ENCODE results near the gene UFSP1.

The UFSP1 gene

DNA sequence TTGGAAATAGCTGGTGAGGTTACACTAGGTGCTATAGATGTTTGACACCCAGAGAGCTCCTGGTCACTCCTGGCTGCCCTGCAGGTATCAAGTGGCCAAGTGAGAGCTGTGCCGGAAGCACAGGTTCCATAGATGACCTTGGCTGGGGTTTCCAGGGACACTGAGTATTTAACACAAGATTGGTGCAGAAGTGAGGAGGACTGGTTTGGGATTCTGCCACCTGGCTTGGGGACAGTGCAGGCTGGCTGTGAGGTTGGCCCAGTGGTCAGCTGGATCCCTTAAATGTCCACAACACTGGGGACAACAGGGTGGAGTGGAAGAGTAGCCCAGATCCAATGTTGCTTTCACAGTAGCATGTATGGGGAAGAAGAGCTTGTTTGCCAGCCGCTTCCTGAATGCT lies 11.5 kb upstream of the UFSP1 start:
- Histone ChIP-seq H3K9ac (ENCODE audit: insufficient read length, low read depth) (no peak overlapping the region), H3K4me1 (ENCODE audit: insufficient read depth, insufficient read length) (peaks cover 5% of the 10 kb centered on the region), H3K27me3 (ENCODE audit: insufficient read depth, insufficient read length) (peaks cover 8% of the 10 kb centered on the region), H3K9me3 (ENCODE audit: insufficient read depth, low read length) (no peaks in the 10 kb centered on the region), H3K4me3 (ENCODE audit: insufficient read length, low read depth) (no peak overlapping the region), H3K36me3 (ENCODE audit: insufficient read depth, insufficient read length, low read length) (no peaks in the 10 kb centered on the region)
- no peak for DNase-seq (ENCODE audit: low read depth, low spot score)
- TF ChIP-seq SUZ12 (IDR thresholded peaks at IDR 0.05; ENCODE audit: extremely low read depth, insufficient read depth, insufficient read length) (no peak), ZNF274 (IDR thresholded peaks at IDR 0.05; ENCODE audit: low read depth, low read length) (no peak), YY1 (IDR thresholded peaks at IDR 0.05; ENCODE audit: insufficient read depth, insufficient read length) (no peak)

DNA sequence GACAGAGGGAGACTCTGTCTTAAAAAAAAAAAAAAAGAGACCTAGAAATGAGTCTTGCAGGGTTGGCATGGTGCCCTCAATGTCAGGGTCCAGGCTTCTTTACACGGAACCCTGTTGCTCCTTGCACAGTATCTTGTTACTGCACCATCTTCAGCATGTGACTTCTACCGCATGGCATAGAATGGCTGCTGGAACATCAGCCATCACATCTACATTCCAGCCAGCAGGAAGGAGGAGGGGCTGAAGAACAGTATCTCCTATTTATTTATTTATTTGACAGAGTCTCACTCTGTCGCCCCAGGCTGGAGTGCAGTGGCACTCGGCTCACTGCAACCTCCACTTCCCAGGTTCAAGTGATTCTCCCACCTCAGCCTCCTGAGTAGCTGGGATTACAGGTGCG lies 9.9 kb upstream of the UFSP1 start:
- no peak for DNase-seq (ENCODE audit: low read depth, low spot score)
- no peaks in the 10 kb centered on the region for H3K9me3 ChIP-seq (ENCODE audit: insufficient read depth, low read length)
- H3K4me1 ChIP-seq (ENCODE audit: insufficient read depth, insufficient read length) = peaks cover 5% of the 10 kb centered on the region
- no peak overlapping the region for H3K9ac ChIP-seq (ENCODE audit: insufficient read length, low read depth)
- peaks cover 9% of the 10 kb centered on the region for H3K27me3 ChIP-seq (ENCODE audit: insufficient read depth, insufficient read length)
- TF ChIP-seq SUZ12 (IDR thresholded peaks at IDR 0.05; ENCODE audit: extremely low read depth, insufficient read depth, insufficient read length) = no peak
- TF ChIP-seq YY1 (IDR thresholded peaks at IDR 0.05; ENCODE audit: insufficient read depth, insufficient read length) = no peak
- TF ChIP-seq ZNF274 (IDR thresholded peaks at IDR 0.05; ENCODE audit: low read depth, low read length) = no peak
- no peaks in the 10 kb centered on the region for H3K36me3 ChIP-seq (ENCODE audit: insufficient read depth, insufficient read length, low read length)
- H3K4me3 ChIP-seq (ENCODE audit: insufficient read length, low read depth) = no peak overlapping the region

GRCh38 chr7:100897772-100898454 lies 8.4 kb upstream of the UFSP1 start:
- no peaks in the 10 kb centered on the region for H3K9me3 ChIP-seq (ENCODE audit: insufficient read depth, low read length)
- no peak for DNase-seq (ENCODE audit: low read depth, low spot score)

GRCh38 chr7:100896732-100897608 lies 7.5 kb upstream of the UFSP1 start:
- H3K9me3 ChIP-seq (ENCODE audit: insufficient read depth, low read length) = no peaks in the 10 kb centered on the region
- H3K9ac ChIP-seq (ENCODE audit: insufficient read length, low read depth) = peak overlapping the region; percentile 67
- peaks cover 15% of the 10 kb centered on the region for H3K36me3 ChIP-seq (ENCODE audit: insufficient read depth, insufficient read length, low read length)
- H3K27me3 ChIP-seq (ENCODE audit: insufficient read depth, insufficient read length) = peaks cover 9% of the 10 kb centered on the region
- no peak for DNase-seq (ENCODE audit: low read depth, low spot score)
- H3K4me3 ChIP-seq (ENCODE audit: insufficient read length, low read depth) = peak overlapping the region; percentile 46
- peaks cover 8% of the 10 kb centered on the region for H3K4me1 ChIP-seq (ENCODE audit: insufficient read depth, insufficient read length)
- no peak for TF ChIP-seq ZNF274 (IDR thresholded peaks at IDR 0.05; ENCODE audit: low read depth, low read length)
- no peak for TF ChIP-seq YY1 (IDR thresholded peaks at IDR 0.05; ENCODE audit: insufficient read depth, insufficient read length)
- TF ChIP-seq SUZ12 (IDR thresholded peaks at IDR 0.05; ENCODE audit: extremely low read depth, insufficient read depth, insufficient read length) = no peak

More at GRCh38 chr7:100897772-100898454, 8.4 kb upstream of the UFSP1 start:
- Histone ChIP-seq H3K4me1 (ENCODE audit: insufficient read depth, insufficient read length) (peaks cover 8% of the 10 kb centered on the region), H3K9ac (ENCODE audit: insufficient read length, low read depth) (no peak overlapping the region), H3K27me3 (ENCODE audit: insufficient read depth, insufficient read length) (peaks cover 9% of the 10 kb centered on the region), H3K36me3 (ENCODE audit: insufficient read depth, insufficient read length, low read length) (peaks cover 8% of the 10 kb centered on the region), H3K4me3 (ENCODE audit: insufficient read length, low read depth) (no peak overlapping the region)
- no peak for TF ChIP-seq SUZ12 (IDR thresholded peaks at IDR 0.05; ENCODE audit: extremely low read depth, insufficient read depth, insufficient read length)
- no peak for TF ChIP-seq ZNF274 (IDR thresholded peaks at IDR 0.05; ENCODE audit: low read depth, low read length)
- no peak for TF ChIP-seq YY1 (IDR thresholded peaks at IDR 0.05; ENCODE audit: insufficient read depth, insufficient read length)

- Histone ChIP-seq H3K27me3 (ENCODE audit: insufficient read depth, insufficient read length) (peaks cover 9% of the 10 kb centered on the region), H3K9ac (ENCODE audit: insufficient read length, low read depth) (peak overlapping the region; percentile 75)
- DNase-seq (ENCODE audit: low read depth, low spot score) = no peak
These were observed 6.6 kb upstream of the UFSP1 start for GRCh38 chr7:100895956-100896731.

DNA sequence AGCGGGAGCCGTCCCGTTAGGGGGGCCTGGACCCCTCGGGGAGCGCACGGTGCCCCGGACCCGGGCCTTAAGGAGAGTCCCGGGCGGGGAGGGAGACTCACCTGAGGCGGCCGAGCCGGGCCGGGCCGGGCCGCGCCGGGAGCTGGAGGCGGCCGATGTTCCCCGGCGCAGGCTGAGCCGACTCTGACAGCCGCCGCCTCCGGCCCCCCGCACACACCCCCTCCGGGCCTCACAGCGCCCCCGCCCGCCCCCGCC lies 6.1 kb upstream of the UFSP1 start, which contains the start of gene ACHE:
Gene ACHE, minus strand, starts transcription at position 188 of the 255 bp plus-strand sequence. CDS start 1,656 bp downstream, outside the sequence.
- Histone ChIP-seq H3K9ac (ENCODE audit: insufficient read length, low read depth) (peak within 1 kb of the TSS; percentile 75), H3K36me3 (ENCODE audit: insufficient read depth, insufficient read length, low read length) (peaks cover 15% of the 10 kb centered on the region), H3K9me3 (ENCODE audit: insufficient read depth, low read length) (no peaks in the 10 kb centered on the region), H3K27me3 (ENCODE audit: insufficient read depth, insufficient read length) (peaks cover 9% of the 10 kb centered on the region), H3K4me1 (ENCODE audit: insufficient read depth, insufficient read length) (peaks cover 8% of the 10 kb centered on the region), H3K4me3 (ENCODE audit: insufficient read length, low read depth) (peak within 1 kb of the TSS; percentile 55)
- DNase-seq (ENCODE audit: low read depth, low spot score) = no peak
- TF ChIP-seq SUZ12 (IDR thresholded peaks at IDR 0.05; ENCODE audit: extremely low read depth, insufficient read depth, insufficient read length) (no peak), YY1 (IDR thresholded peaks at IDR 0.05; ENCODE audit: insufficient read depth, insufficient read length) (no peak), ZNF274 (IDR thresholded peaks at IDR 0.05; ENCODE audit: low read depth, low read length) (no peak)

More at GRCh38 chr7:100895956-100896731, 6.6 kb upstream of the UFSP1 start:
- Histone ChIP-seq H3K4me1 (ENCODE audit: insufficient read depth, insufficient read length) (peaks cover 8% of the 10 kb centered on the region), H3K36me3 (ENCODE audit: insufficient read depth, insufficient read length, low read length) (peaks cover 15% of the 10 kb centered on the region), H3K4me3 (ENCODE audit: insufficient read length, low read depth) (peak overlapping the region; percentile 46), H3K9me3 (ENCODE audit: insufficient read depth, low read length) (no peaks in the 10 kb centered on the region)
- TF ChIP-seq ZNF274 (IDR thresholded peaks at IDR 0.05; ENCODE audit: low read depth, low read length) (no peak), YY1 (IDR thresholded peaks at IDR 0.05; ENCODE audit: insufficient read depth, insufficient read length) (no peak), SUZ12 (IDR thresholded peaks at IDR 0.05; ENCODE audit: extremely low read depth, insufficient read depth, insufficient read length) (no peak)

Data from NT2/D1 (cell line).